NCI-H345 treated with DMSO at 0.1 percent for 48 hours (cell line): Measurements from ENCODE around the gene ZNF749.
"Not testable (repeated sequence)": the region's sequence is repeated elsewhere in the genome, so short reads cannot be mapped to it uniquely, and the experiment has no call there.

Experiments
- DNase-seq: peaks from one replicate; lab custom pipeline; 2025; ENCODE audit not compliant: unreplicated experiment; lab: John Stamatoyannopoulos, UW

The ZNF749 gene

DNA sequence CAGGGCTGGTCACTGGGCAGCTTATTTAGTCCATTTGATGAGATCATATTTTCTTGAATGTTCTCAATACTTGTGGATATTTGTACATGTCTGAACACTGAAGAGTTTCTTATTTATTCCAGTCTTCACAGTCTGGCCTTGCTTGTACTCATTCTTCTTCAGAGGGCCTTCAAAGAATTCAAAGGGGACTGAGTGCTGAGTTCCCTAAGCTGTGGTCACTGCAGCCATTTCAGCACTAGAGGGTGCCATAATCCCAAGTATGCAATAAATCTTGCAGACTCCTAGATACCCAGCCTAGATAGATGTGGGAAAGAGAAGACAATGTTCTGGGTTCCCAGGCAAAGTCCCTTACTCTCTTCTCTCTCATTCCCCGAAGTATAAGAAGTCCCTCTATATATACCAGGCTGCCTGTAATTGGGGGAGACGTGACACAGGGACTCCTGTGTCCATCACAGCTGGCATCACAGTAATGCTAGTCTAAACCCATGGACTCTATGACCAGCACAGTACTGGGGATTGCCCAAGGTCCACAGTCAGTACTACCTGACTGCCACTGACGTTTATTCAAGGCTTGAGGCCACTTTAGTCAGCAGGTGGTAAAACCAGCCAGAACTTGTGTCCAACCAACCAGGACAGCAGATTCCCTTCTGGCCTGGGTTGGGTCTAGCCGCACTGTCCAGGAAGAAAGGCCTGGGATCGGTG, 30.7 kb downstream of the ZNF749 start:
- DNase-seq = no peak

- no peak for DNase-seq
Observed at GRCh38 chr19:57466489-57466888, 31.4 kb downstream of the ZNF749 start.

GRCh38 chr19:57473646-57474045, 38.5 kb downstream of the ZNF749 start:
- no peak for DNase-seq

DNA sequence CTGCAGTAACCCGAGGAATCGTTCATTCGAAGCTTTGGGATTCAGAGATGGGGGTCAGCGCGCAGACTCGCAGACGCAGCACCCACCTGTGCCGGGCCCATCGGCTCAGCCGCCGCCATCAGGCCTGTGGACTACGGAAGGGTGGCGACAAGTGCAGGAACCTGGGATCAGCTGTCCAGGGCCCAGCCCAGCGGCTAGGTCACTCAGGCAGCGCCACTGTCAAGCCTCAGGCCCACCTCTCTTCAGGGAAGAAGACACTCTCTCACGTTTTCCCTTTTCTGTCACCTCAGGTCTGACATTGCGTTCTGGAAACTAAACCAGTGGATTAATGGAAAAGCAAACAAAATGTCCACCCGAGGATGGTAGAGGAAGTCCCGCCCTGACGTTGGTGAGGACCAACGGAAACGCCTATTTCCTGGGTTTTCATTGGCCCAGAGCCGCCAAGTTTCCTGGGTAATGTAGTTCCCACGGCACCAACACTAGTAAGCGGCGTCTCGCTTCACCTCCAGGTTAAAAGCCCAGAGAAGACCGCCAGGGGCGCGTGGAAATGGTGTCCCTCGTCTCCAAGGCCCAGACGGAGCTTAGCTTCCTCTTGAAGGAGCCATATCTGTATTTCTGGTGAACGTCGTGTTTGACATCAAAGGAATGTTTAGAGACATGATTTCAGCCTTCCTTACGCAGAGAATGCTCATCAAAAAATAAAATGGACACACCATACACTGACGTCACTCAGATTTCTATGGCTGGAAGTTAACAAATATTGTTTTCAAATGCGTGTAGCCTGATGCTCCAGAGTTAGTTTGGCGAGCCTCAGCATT, 42.3 kb downstream of the ZNF749 start, which contains the start of gene ZNF772:
TSS of gene ZNF772 (minus strand) at position 376 of the 818 bp plus-strand sequence. CDS start at position 119, 257 bp downstream.
- peak; percentile 66 for DNase-seq

GRCh38 chr19:57487477-57488298, 52.6 kb downstream of the ZNF749 start, which contains the start of gene ZNF419:
TSS of gene ZNF419 (plus strand) at chr19:57487750. CDS start at chr19:57487951, 201 bp downstream.
- DNase-seq = peak; percentile 68

GRCh38 chr19:57488299-57488644, 53.1 kb downstream of the ZNF749 start:
- not testable (repeated sequence) for DNase-seq
